Vagina (tissue), 2 donors: ENCODE data around the gene APOBEC3B.

Experiments used
- POLR2A ChIP-seq, 2 donors: fragments of 450-650 bp; IDR thresholded peaks; one replicate each; pipeline ENCODE4 v1.6.1; 2017; ENCODE audit warnings: antibody characterized with exemption in 2 of 2, mild to moderate bottlenecking in 2 of 2, moderate library complexity in 2 of 2
- TF ChIP-seq, protein P1 (sequence below), 3 experiments: fragments of 450-650 bp in 2 of 3; fragments of 200-600 bp in 1 of 3; sonication (generic) in 1 of 3; IDR thresholded peaks; one replicate each; pipeline ENCODE4 v1.5.1; 2017 to 2019; ENCODE audit warnings: antibody characterized with exemption in 3 of 3, mild to moderate bottlenecking in 2 of 3, moderate library complexity in 2 of 3

GRCh38 chr22:38981992-38982927 lies at the start of gene APOBEC3B:
- TF ChIP-seq, protein P1, sequence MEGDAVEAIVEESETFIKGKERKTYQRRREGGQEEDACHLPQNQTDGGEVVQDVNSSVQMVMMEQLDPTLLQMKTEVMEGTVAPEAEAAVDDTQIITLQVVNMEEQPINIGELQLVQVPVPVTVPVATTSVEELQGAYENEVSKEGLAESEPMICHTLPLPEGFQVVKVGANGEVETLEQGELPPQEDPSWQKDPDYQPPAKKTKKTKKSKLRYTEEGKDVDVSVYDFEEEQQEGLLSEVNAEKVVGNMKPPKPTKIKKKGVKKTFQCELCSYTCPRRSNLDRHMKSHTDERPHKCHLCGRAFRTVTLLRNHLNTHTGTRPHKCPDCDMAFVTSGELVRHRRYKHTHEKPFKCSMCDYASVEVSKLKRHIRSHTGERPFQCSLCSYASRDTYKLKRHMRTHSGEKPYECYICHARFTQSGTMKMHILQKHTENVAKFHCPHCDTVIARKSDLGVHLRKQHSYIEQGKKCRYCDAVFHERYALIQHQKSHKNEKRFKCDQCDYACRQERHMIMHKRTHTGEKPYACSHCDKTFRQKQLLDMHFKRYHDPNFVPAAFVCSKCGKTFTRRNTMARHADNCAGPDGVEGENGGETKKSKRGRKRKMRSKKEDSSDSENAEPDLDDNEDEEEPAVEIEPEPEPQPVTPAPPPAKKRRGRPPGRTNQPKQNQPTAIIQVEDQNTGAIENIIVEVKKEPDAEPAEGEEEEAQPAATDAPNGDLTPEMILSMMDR (IDR thresholded peaks at IDR 0.05): no peak
- no peak for TF ChIP-seq POLR2A (IDR thresholded peaks at IDR 0.05)
